ENCODE measurements around the gene MMS22L. TPM values are rescaled to one million over a fixed set of nuclear protein-coding genes. Genes with fewer than 3 reads are reported as not detected.

MMS22L gene
- total and polyA plus RNA-seq, 2 of the 4 experiments (the other 2 are of a cell fraction): 6.1 to 18.6 TPM

- Histone ChIP-seq H3K79me1 (ENCODE audit: low read depth in 1 of 2, low read length in 2 of 2) (no peaks in the 10 kb centered on the region), H4K91ac (ENCODE audit: insufficient read depth, low read depth, low read length) (no peak overlapping the region), H3K4me2 (ENCODE audit: low read depth, low read length) (no peak overlapping the region), H3K56ac (ENCODE audit: extremely low read depth, insufficient read depth, low read length) (no peak overlapping the region), H3K23ac (ENCODE audit: low read depth, low read length) (no peak overlapping the region), H3K36me3 (ENCODE audit: control insufficient read depth, insufficient read depth, low read length) (no peaks in the 10 kb centered on the region), H2AFZ (replicated peaks; ENCODE audit: low read length, poor library complexity) (no peak overlapping the region), H4K20me1 (ENCODE audit: insufficient read depth, low read length) (no peaks in the 10 kb centered on the region), H2AK9ac (replicated peaks; ENCODE audit: low read depth, low read length, poor library complexity) (no peak overlapping the region), H3K27ac (ENCODE audit: insufficient read depth, low read length) (no peak overlapping the region), H3K18ac (ENCODE audit: low read depth, low read length) (no peak overlapping the region), H3K14ac (replicated peaks; ENCODE audit: low read depth, low read length) (no peak overlapping the region), H3K9me1 (ENCODE audit: insufficient read depth, low read length) (no peaks in the 10 kb centered on the region), H4K8ac (ENCODE audit: low read depth in 2 of 2, low read length in 2 of 2) (no peak overlapping the region), H3K4me3 (ENCODE audit: insufficient read depth, low read depth, low read length) (no peak overlapping the region), H3K9me3 (ENCODE audit: control insufficient read depth, insufficient read depth, low read length) (no peaks in the 10 kb centered on the region), H3K4ac (ENCODE audit: low read depth, low read length) (no peak overlapping the region), H3K27me3 (ENCODE audit: control insufficient read depth, insufficient read depth, low read length) (no peaks in the 10 kb centered on the region), H2AK5ac (ENCODE audit: low read depth, low read length) (no peak overlapping the region), H4K5ac (ENCODE audit: low read depth, low read length) (no peak overlapping the region), H2BK20ac (ENCODE audit: low read depth, low read length) (no peak overlapping the region), H2BK120ac (ENCODE audit: low read depth, low read length) (no peak overlapping the region), H2BK15ac (ENCODE audit: low read depth, low read length) (no peak overlapping the region), H3K4me1 (ENCODE audit: control insufficient read depth, insufficient read depth, low read length) (no peaks in the 10 kb centered on the region), H3K9ac (ENCODE audit: low read depth, low read length) (no peak overlapping the region), H2BK5ac (ENCODE audit: low read depth, low read length, poor library complexity, severe bottlenecking) (no peak overlapping the region)
- WGBS, 2 experiments (ENCODE audit: extremely low coverage in 2 of 2, insufficient read length in 1 of 2): no CpG with 5 or more reads among the region's 1 CpG
- ChIA-PET POLR2A (ENCODE audit: unreplicated experiment) (no interaction called here), CTCF (interaction anchor here (0.6 kb wide), 1 partner anchor 410 kb away, joined by 3 read pairs; no protein-coding TSS in a partner anchor)
- BruUV-seq (replicated peaks): no TSS peak
- intact Hi-C loops (cut with micrococcal nuclease): no loop called here
- in situ Hi-C loops (cut with MboI; ENCODE audit: low sequenced_read_pairs): no loop called here
- ATAC-seq (ENCODE audit: low read depth) (no peak), DNase-seq (no peak)
- TF ChIP-seq ELK1 (IDR thresholded peaks at IDR 0.05; ENCODE audit: borderline replicate concordance, low read depth, low read length) (no peak), MXI1 (IDR thresholded peaks at IDR 0.05; ENCODE audit: borderline replicate concordance, low read depth, low read length) (no peak), RAD21 (IDR thresholded peaks at IDR 0.05; ENCODE audit: low read length) (no peak), BHLHE40 (IDR thresholded peaks at IDR 0.05; ENCODE audit: low read depth, low read length) (no peak), USF2 (IDR thresholded peaks at IDR 0.05; ENCODE audit: low read depth, low read length) (no peak), CTCF (conservative IDR thresholded peaks at IDR 0.05; ENCODE audit: low read depth, low read length) (no peak), POLR2A (IDR thresholded peaks at IDR 0.05; ENCODE audit: low read depth, low read length) (no peak), RCOR1 (IDR thresholded peaks at IDR 0.05; ENCODE audit: insufficient replicate concordance, low read length) (no peak), CEBPB (IDR thresholded peaks at IDR 0.05; ENCODE audit: low read depth, low read length) (no peak), NFE2L2 (IDR thresholded peaks at IDR 0.05; ENCODE audit: low read depth, low read length) (no peak), RFX5 (IDR thresholded peaks at IDR 0.05; ENCODE audit: low read depth, low read length) (no peak), MAFK (IDR thresholded peaks at IDR 0.05; ENCODE audit: low read depth, low read length) (no peak)
- dilution Hi-C loops (cut with HindIII; ENCODE audit: low sequenced_read_pairs, unreplicated experiment): no loop called here
Measured at GRCh38 chr6:97133067-97133466, 149.9 kb downstream of the MMS22L start.
